Rectal smooth muscle tissue (tissue), 1 donor: ENCODE results near the gene LHFPL2.

Experiments
- H3K27ac ChIP-seq: one replicate; pipeline ENCODE4 v1.7.0; 2013; ENCODE audit warnings: low read depth, low read length, inconsistent platforms
- H3K27me3 ChIP-seq: one replicate; pipeline ENCODE4 v1.7.0; 2013; ENCODE audit warnings: low read length; ENCODE audit not compliant: control insufficient read depth, insufficient read depth
- H3K36me3 ChIP-seq: one replicate; pipeline ENCODE4 v1.7.0; 2013; ENCODE audit warnings: low read length; ENCODE audit not compliant: control insufficient read depth, insufficient read depth
- H3K4me1 ChIP-seq: one replicate; pipeline ENCODE4 v1.7.0; 2013; ENCODE audit warnings: low read length; ENCODE audit not compliant: control insufficient read depth, insufficient read depth
- H3K4me3 ChIP-seq: one replicate; pipeline ENCODE4 v1.7.0; 2013; ENCODE audit warnings: low read length
- H3K9ac ChIP-seq: one replicate; pipeline ENCODE4 v1.7.0; 2013; ENCODE audit warnings: low read length

The LHFPL2 gene

DNA sequence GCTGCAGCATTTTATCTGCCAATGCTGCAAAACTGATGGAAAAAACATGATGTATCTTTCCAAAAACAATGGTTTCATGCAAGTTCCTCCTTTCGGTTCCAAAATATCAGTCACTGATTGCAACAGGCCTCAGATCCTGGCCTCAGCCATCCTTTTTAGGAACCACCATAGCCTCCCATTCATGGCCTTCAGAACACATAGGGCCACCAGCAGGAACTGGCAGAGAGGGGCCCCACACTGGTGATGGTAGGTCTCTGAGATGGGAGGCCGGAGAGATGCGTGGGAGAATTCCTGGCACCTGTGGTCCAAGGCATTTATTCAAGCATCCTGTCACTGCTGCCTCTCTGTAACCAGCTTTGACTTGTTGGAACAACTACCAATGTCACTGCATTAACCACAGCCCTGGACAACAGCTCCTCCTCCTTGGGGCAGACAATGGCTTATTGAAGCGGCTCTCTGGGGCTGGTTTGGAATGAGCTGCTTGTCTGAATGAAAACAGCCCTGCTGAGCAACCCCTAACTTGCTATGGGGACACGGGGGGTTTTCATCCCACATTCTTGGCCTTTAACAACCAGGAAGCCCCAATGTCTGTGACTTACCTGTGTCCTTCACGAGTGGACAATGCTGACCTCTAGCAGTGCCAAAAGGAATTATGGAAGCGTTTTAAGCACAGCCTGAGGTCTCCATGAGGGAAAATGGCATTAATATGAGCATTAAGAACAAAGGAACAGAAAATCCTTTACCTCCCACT, 108.1 kb downstream of the LHFPL2 start:
- no peak overlapping the region for H3K9ac ChIP-seq
- no peaks in the 10 kb centered on the region for H3K36me3 ChIP-seq
- no peak overlapping the region for H3K4me3 ChIP-seq
- H3K27ac ChIP-seq, result no peak overlapping the region
- H3K4me1 ChIP-seq, result no peaks in the 10 kb centered on the region
- H3K27me3 ChIP-seq, result no peaks in the 10 kb centered on the region

DNA sequence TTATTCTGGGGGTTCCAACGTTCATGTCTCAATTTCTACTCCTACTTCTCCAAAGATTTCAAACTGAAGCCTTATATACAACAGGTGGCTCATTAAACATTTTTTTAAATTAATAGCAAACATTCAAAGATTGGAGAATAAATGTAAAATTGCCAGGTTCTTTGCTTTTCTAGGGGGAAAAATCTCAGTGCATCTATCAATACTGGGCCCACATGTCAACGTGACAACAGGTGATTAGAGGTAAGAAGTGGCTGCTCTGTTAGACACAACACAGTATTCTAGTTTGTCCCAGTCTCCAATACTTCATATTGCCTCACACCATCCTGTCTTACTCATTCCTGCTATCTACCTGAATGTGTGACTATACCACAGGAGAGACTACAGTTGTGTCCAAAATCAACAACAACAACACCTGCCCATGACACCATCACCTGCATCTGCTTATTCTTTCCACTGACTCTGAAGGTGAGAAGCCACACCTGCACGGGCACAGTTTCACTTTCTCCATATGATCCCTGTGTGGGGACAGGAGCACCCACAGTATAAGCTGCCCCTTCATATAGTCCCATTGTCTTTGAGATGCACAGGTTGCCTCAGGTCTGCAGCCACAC, 110.2 kb downstream of the LHFPL2 start:
- Histone ChIP-seq H3K27me3 (no peaks in the 10 kb centered on the region), H3K27ac (no peak overlapping the region), H3K9ac (no peak overlapping the region), H3K4me3 (no peak overlapping the region), H3K4me1 (no peaks in the 10 kb centered on the region), H3K36me3 (no peaks in the 10 kb centered on the region)

DNA sequence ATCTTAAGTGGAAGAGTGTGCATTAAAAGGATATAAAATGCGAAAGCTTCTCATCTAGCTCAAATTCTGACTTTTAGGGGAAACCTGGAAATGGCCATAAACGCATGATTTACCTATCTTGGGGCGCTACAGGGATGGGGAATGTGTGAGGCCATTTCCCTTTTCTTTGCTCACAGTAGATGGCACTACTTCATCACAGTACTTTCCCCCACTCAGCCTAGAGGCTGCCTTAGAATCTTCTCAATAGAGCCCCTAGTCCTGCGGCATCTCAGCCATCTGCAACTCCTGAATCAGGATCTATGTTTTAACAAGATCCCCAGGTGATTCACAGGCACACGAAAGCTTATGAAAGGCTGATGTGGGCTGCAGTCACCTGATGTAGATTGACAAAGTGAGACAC, 110.8 kb downstream of the LHFPL2 start:
- no peak overlapping the region for H3K9ac ChIP-seq
- no peaks in the 10 kb centered on the region for H3K27me3 ChIP-seq
- no peaks in the 10 kb centered on the region for H3K4me1 ChIP-seq
- H3K4me3 ChIP-seq, result no peak overlapping the region
- H3K27ac ChIP-seq, result no peak overlapping the region
- no peaks in the 10 kb centered on the region for H3K36me3 ChIP-seq

DNA sequence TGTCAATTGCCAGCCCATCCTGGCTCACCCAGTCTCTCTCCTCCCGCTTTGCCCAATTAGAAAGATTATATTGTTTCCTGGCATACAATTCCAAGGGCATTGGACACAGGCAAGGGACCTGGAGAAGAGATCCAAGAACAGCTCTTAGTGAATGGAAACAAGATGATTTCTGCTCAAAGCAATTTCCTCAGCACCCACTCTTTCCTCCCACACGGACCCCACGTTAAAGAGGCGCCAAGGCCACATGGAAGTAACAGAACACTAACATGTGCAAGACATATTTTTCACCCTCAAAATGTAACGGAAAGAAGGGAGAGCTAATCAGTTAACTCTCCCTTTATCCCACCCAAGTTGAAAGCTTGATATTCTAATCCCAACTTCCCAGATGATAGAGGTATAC, 111.2 kb downstream of the LHFPL2 start:
- H3K27me3 ChIP-seq, result no peaks in the 10 kb centered on the region
- H3K9ac ChIP-seq, result no peak overlapping the region
- H3K4me1 ChIP-seq, result no peaks in the 10 kb centered on the region
- no peaks in the 10 kb centered on the region for H3K36me3 ChIP-seq
- no peak overlapping the region for H3K4me3 ChIP-seq
- H3K27ac ChIP-seq, result no peak overlapping the region

DNA sequence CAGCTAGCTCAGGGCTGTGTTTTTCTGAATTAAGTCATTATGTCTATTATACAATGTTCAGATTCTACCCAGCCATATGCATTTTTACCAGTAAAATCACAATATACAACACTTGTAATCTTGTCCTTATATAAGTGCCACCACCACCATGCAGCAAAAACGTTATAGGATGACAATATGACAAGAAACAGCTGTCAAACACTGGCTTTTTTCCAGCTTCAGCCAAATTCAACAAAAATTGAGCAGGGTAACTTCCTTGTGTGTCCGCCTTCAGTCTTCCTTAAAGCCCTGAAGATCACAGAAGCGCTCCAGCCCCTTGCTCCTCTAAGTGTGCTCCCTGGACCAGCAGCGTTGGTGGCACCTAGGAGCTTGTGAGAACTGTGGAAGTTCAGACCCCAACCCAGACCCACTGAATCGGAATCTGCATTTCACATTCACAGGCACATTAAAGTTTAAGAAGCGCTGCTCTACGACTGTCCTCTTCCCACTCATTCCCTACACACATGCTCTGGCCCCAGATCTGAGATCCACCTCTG, 111.8 kb downstream of the LHFPL2 start:
- Histone ChIP-seq H3K27me3 (no peaks in the 10 kb centered on the region), H3K4me1 (no peaks in the 10 kb centered on the region), H3K27ac (no peak overlapping the region), H3K4me3 (no peak overlapping the region), H3K36me3 (no peaks in the 10 kb centered on the region), H3K9ac (no peak overlapping the region)

DNA sequence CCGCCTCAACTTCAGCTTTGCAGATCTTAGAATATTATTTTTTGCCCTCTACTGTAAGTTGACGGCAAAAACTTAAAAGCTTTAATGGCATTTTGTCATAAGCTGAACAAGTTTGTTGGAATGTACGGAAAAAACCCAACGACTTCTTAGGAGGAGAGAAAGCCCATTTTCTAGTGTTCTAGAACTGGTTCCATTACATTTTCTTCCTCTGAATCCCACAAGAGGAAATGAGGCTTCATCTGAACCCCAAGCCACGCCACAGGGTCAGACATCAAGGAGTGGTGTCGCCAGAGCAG, 113.7 kb downstream of the LHFPL2 start:
- no peaks in the 10 kb centered on the region for H3K27me3 ChIP-seq
- no peak overlapping the region for H3K4me3 ChIP-seq
- H3K4me1 ChIP-seq, result no peaks in the 10 kb centered on the region
- peak overlapping the region; percentile 38 for H3K27ac ChIP-seq
- H3K36me3 ChIP-seq, result no peaks in the 10 kb centered on the region
- no peak overlapping the region for H3K9ac ChIP-seq

DNA sequence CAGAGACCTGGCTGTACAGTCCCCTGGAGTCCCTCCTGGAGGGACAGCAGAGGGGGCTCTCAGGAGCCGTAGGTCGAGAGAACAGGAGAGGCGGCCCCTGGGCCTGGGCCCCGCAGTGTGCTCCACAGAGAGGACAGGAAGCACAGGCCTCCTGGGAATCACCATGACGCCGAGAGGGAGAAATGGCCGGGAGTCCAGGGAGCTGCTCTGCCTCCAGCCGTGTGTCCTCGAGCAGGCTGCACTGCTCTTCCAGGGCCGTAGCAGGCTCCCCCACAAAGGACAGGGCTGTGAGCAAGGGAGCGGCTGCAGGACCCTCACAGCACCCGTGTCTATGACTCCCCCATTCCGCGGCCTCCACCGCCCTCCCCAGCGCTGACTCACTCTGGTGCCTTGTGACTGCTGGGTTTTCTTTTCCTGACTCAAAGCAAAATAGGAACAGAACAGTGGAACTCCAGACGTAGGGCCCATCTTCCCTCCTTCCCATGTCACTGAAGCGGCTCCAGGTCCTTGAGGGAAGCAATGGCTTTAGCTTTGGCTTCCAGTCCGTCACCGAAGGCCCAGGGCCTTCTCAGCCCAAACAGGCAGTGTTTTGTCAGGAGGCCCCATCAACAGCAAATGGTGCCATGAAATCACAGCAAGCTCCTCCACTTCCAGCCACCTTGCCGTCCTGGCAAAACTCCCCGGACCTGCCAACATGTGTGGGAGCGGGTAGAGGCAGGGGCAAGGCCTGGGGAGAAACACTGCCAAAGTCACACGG, 114.2 kb downstream of the LHFPL2 start:
- Histone ChIP-seq H3K27ac (peak overlapping the region; percentile 38), H3K27me3 (no peaks in the 10 kb centered on the region), H3K4me1 (no peaks in the 10 kb centered on the region), H3K36me3 (no peaks in the 10 kb centered on the region), H3K9ac (no peak overlapping the region), H3K4me3 (no peak overlapping the region)

DNA sequence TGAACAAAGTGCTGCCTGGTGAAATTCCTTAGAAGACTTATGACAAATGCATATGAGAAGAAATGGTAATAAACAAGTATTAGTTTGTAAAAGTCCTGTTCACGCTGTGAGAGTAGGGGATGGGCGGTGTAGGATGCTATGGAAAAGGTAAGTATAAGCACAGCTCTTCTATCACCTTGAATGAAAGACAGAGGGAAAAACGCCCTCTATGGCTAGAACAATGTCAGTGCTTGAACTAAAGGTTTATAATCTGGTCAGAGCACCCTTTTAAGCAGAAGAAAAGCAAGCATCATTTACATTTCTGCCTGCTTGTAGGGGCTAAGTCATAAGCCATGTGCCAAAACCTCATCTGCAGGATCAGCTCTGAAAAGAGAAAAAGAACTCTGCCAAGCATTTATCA, 115.2 kb downstream of the LHFPL2 start:
- Histone ChIP-seq H3K9ac (no peak overlapping the region), H3K4me1 (peaks cover 3% of the 10 kb centered on the region), H3K4me3 (no peak overlapping the region), H3K27ac (no peak overlapping the region), H3K27me3 (no peaks in the 10 kb centered on the region), H3K36me3 (no peaks in the 10 kb centered on the region)

DNA sequence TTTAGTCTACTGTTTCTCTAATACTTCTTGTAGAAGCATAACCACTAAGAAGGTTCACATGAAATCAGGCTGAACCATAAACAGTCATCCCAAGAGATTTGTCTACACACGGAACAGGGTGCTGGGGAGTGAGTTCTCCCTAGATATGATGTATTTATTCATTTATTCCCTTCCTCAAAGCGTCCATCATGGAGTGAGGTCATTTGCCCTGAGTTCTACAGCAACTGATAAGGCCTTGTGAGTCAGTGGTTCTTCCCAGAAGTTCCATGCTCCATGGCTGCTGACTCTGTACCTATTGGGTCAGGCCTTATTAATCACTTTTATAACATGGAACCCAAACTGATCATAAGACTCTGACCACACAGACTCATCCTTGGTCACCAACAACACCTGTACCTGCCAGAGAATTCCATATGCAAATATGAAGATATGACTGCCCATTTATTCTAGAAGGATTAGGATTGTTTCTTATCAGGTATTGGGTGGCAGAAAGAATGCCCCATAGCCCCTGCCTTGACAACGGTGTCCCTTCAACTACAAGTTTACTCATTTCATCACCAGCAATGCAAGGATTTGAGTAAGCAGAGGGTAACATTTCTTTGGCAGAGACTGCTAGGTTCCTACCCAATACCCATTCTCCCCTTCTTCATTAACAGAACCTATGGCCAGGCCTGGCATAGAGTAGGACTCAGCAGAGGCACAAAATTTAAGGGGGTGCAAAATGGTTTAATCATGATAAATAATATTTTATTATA, 118.1 kb downstream of the LHFPL2 start:
- H3K27me3 ChIP-seq, result no peaks in the 10 kb centered on the region
- no peak overlapping the region for H3K4me3 ChIP-seq
- H3K9ac ChIP-seq, result no peak overlapping the region
- peaks cover 18% of the 10 kb centered on the region for H3K4me1 ChIP-seq
- H3K36me3 ChIP-seq, result no peaks in the 10 kb centered on the region
- no peak overlapping the region for H3K27ac ChIP-seq

DNA sequence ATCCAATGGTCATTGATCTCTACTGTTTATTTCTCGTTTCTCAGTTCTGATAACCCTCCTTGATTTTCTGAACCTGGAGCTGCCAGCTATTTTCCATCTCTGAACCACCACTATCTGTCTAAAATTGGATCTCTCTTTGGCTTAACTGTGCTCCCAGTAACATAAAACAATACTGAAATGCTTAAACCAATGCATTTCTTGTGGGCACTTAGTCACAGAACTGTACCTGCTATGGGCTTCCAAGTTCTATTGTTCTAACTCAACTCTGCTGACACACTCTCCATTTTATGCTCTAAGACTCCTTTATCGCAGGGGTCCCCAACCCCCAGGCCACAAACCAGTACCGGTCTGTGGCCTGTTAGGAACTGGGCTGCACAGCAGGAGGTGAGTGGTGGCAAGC, 120.6 kb downstream of the LHFPL2 start:
- no peaks in the 10 kb centered on the region for H3K36me3 ChIP-seq

DNA sequence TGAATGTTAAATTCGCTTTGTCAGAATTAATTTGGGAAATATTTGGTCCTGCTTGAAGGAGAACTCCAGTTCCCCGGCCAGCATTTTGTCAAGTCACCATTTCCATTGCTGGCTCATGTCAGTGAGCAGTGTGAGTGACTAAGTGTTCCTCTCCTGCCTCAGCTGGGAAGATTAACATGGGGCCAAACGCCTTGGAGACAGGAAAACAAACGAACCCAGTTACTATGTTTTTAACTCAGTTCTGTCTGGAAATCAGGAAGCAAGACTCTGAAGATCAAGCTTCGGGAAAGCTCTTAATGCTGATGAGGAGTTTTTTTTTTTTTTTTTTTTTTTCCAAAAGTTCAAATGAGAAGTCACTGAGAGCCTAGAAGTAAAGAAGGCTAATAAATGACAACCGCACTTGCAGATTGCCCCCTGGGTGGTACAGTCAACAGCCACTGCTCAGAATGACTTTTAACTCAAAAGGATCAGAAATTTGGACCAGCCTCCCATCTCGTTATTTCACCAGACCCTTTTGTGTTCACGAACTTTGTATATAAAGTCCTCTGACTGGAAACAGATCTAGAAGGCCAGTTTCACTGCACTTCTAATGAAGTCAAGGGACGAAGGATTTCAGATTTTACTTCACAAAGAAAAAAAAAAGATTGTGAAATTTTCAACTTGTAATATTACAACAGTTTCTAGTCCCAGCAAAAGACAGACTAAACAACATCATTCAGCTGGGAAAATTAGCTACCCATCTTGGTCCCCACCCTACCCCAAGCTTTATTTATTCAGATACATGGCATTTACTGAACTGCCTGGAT, 121.3 kb downstream of the LHFPL2 start:
- H3K27ac ChIP-seq, result peak overlapping the region; percentile 86
- peaks cover 25% of the 10 kb centered on the region for H3K4me1 ChIP-seq
- no peaks in the 10 kb centered on the region for H3K36me3 ChIP-seq
- no peaks in the 10 kb centered on the region for H3K27me3 ChIP-seq
- no peak overlapping the region for H3K4me3 ChIP-seq
- no peak overlapping the region for H3K9ac ChIP-seq

More for the DNA sequence above, 120.6 kb downstream of the LHFPL2 start:
- H3K4me1 ChIP-seq, result peaks cover 25% of the 10 kb centered on the region
- no peak overlapping the region for H3K4me3 ChIP-seq
- no peaks in the 10 kb centered on the region for H3K27me3 ChIP-seq
- H3K9ac ChIP-seq, result no peak overlapping the region
- peak overlapping the region; percentile 86 for H3K27ac ChIP-seq
